Measurements from ENCODE around the gene MRPL12. TPM values are rescaled to one million over a fixed set of nuclear protein-coding genes. Genes with fewer than 3 reads are reported as not detected.
A peak's percentile ranks its signal among the peaks of the same experiment; 100 is the strongest.

The MRPL12 gene
- total and polyA plus RNA-seq, 7 donors: 93.0 to 558 (median 175) TPM

DNA sequence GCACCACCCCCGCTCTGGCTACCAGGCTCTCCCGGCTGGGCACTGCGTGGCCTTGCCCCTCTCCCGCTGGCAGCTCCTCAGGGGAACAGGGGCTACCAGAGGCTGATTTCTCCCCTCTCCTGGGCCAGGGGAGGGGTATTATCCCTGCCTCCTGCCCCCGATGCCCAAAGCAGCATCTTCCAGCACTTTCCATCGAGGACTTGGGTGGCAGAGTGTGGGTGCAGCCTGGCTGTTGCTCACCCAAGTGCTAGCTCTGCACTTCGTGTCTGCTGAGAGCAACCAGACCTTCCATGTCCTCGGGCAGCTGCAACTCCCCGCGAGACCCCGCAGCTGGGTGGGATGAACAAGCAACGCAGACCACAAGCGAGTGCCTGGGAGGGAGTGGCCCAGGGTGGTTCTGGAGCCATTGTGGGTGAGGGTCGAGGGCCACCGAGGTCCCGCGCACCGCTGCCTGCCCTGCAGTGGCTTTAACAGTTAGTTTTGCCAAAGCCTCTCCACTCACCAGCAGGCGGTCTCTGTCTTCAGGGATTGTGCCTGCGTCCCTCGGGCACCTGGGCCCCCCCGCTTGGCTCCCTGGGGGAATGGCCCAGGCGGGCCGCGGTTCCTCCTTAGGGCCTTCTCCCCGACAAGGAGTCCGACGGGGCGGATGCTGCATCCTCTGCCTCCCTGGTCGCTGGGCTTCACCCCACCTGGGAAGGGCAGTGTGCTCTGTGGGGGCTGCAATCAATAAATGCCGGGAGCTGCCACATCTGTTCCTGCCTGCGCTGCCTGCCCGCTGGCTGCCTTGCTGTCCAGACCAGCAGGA is 17.3 kb downstream of the MRPL12 start:
- H3K9me3 ChIP-seq: no peaks in the 10 kb centered on the region
- no peaks in the 10 kb centered on the region for H3K36me3 ChIP-seq (ENCODE audit: insufficient read depth in 1 of 2, low read depth in 1 of 2)
- peaks cover 17% of the 10 kb centered on the region for H3K4me1 ChIP-seq
- DNase-seq (no peak), ATAC-seq (no peak)
- H3K27ac ChIP-seq: no peak overlapping the region
- peaks cover 0 to 6% (median 2%) of the 10 kb centered on the region in 3 donors for H3K27me3 ChIP-seq (ENCODE audit: insufficient read depth in 3 of 3, low read length in 2 of 3)
- no peak overlapping the region for H3K4me3 ChIP-seq
- WGBS, 3 donors: 63 to 75% (median 69%) methylated on average over 32 to 33 of the region's 33 CpGs
- intact Hi-C loops (cut with DNase I): no loop called here
- TF ChIP-seq, protein P1, sequence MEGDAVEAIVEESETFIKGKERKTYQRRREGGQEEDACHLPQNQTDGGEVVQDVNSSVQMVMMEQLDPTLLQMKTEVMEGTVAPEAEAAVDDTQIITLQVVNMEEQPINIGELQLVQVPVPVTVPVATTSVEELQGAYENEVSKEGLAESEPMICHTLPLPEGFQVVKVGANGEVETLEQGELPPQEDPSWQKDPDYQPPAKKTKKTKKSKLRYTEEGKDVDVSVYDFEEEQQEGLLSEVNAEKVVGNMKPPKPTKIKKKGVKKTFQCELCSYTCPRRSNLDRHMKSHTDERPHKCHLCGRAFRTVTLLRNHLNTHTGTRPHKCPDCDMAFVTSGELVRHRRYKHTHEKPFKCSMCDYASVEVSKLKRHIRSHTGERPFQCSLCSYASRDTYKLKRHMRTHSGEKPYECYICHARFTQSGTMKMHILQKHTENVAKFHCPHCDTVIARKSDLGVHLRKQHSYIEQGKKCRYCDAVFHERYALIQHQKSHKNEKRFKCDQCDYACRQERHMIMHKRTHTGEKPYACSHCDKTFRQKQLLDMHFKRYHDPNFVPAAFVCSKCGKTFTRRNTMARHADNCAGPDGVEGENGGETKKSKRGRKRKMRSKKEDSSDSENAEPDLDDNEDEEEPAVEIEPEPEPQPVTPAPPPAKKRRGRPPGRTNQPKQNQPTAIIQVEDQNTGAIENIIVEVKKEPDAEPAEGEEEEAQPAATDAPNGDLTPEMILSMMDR (IDR thresholded peaks at IDR 0.05): no peak

DNA sequence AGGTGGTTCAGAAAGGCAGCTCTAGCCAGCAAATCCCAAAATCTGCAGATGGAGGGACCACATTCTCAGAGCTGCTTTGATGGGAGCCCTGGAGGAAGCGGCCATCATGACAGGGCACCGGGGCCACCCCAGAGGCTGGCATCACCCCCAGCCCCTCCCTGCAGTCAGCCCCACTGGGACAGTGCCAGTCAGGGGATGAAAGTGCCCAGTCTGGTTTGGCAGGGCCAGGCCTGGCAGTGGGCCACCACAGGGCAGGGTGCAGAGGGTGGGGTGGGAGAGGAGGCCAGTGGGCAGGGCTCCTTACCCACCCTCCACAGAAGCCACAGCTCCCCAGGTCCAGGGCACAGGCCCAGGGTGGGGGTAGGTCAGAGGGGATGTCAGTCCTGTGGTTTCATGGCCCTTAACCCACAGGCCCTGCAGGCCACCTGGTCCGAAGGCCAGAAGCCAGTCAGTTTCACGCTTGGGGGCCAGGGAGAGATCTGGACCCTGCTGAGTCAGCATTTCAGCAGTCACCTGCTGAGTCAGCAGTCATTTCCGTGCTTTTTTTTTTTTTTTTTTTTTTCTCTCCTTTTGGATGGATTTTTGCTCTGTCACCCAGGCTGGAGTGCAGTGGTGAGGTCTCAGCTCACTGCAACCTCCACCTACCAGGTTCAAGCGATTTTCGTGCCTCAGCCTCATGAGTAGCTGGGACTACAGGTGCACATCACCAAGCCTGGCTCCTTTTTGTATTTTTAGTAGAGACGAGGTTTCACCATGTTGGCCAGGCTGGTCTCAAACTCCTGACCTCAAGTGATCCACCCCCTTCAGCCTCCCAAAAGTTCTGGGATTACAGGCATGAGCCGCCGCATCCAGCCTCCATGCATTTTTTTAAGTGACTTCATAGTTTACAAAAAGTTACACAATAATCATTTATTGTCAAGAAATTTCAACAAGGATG is 19.3 kb downstream of the MRPL12 start:
- ATAC-seq (peak; percentile 28 to 59 (median 54)), DNase-seq (no peak)
- WGBS, 3 donors: 38 to 47% (median 43%) methylated on average over 9 to 10 of the region's 10 CpGs
- H3K27ac ChIP-seq: no peak overlapping the region
- TF ChIP-seq, protein P1 (IDR thresholded peaks at IDR 0.05): no peak
- H3K36me3 ChIP-seq (ENCODE audit: insufficient read depth in 1 of 2, low read depth in 1 of 2): no peaks in the 10 kb centered on the region
- no peak overlapping the region for H3K4me3 ChIP-seq
- no peaks in the 10 kb centered on the region for H3K9me3 ChIP-seq
- peaks cover 17% of the 10 kb centered on the region for H3K4me1 ChIP-seq
- intact Hi-C loops (cut with DNase I): no loop called here
- H3K27me3 ChIP-seq (ENCODE audit: insufficient read depth in 3 of 3, low read length in 2 of 3): peaks cover 0 to 6% (median 2%) of the 10 kb centered on the region in 3 donors

DNA sequence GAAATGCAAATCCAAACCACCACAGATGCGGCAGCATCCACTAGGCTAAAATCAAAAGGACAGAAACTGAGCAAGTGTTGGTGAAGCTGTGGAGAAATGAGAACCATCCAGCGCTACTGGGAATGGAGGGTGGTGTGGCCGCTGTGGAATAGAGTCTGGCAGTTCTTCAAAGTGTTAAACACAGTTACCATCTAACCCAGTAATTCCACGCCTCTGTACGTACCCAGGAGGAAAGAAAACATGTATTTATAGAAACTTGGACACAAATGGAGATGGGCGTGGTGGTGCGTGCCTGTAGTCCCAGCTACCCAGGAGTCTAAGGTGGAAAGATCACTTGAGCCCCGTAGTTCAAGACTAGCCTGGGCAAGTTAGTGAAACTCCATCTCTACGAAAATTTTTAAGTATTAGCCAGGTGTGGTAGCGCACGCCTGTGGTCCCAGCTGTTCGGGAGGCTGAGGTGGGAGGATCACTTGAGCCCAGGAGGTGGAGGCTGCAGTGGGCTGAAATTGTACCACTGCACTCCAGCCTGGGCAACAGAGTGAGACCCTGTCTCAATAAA is 20.6 kb downstream of the MRPL12 start:
- WGBS, 3 donors: 34 to 38% (median 35%) methylated on average over 12 of the region's 12 CpGs
- no peaks in the 10 kb centered on the region for H3K9me3 ChIP-seq
- H3K4me1 ChIP-seq: peaks cover 17% of the 10 kb centered on the region
- no peak overlapping the region for H3K27ac ChIP-seq
- intact Hi-C loops (cut with DNase I): no loop called here
- peaks cover 0 to 6% (median 2%) of the 10 kb centered on the region in 3 donors for H3K27me3 ChIP-seq (ENCODE audit: insufficient read depth in 3 of 3, low read length in 2 of 3)
- DNase-seq (no peak), ATAC-seq (peak in 2 of 4 donors; percentile 28 to 39)
- no peak overlapping the region for H3K4me3 ChIP-seq
- no peaks in the 10 kb centered on the region for H3K36me3 ChIP-seq (ENCODE audit: insufficient read depth in 1 of 2, low read depth in 1 of 2)
- TF ChIP-seq, protein P1 (IDR thresholded peaks at IDR 0.05): no peak

DNA sequence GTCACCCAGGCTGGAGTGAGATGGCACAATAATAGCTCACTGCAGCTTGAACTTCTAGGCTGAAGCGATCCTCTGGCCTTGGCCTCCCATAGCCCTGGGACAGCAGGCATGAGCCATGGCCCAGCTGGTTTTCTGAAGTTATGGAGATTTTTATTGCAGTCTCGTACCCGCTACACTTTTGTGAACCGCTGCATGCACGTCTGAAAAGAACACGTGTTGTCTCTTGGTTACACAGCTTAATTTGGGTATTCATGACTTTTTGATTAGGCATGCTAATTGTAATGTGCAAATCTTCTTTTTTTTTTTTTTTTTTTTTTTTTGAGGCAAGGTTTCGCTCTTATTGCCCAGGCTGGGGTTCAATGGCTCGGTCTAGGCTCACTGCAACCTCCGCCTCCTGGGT is 22.3 kb downstream of the MRPL12 start:
- H3K36me3 ChIP-seq (ENCODE audit: insufficient read depth in 1 of 2, low read depth in 1 of 2): no peaks in the 10 kb centered on the region
- 71 to 86% (median 81%) methylated on average over 8 to 9 of the region's 9 CpGs for WGBS, 3 donors
- DNase-seq (no peak), ATAC-seq (no peak)
- TF ChIP-seq, protein P1 (IDR thresholded peaks at IDR 0.05): no peak
- no peaks in the 10 kb centered on the region for H3K9me3 ChIP-seq
- no peak overlapping the region for H3K4me3 ChIP-seq
- peaks cover 0 to 17% (median 2%) of the 10 kb centered on the region in 3 donors for H3K27me3 ChIP-seq (ENCODE audit: insufficient read depth in 3 of 3, low read length in 2 of 3)
- intact Hi-C loops (cut with DNase I): no loop called here
- H3K4me1 ChIP-seq: peaks cover 17% of the 10 kb centered on the region
- H3K27ac ChIP-seq: no peak overlapping the region

Data from psoas muscle (tissue), 8 donors.